ENCODE measurements around the gene KRTAP2-1. TPM values are rescaled to one million over a fixed set of nuclear protein-coding genes. Genes with fewer than 3 reads are reported as not detected.

The KRTAP2-1 gene
- total RNA-seq, 1 experiment from 2014 or later, result not detected

DNA sequence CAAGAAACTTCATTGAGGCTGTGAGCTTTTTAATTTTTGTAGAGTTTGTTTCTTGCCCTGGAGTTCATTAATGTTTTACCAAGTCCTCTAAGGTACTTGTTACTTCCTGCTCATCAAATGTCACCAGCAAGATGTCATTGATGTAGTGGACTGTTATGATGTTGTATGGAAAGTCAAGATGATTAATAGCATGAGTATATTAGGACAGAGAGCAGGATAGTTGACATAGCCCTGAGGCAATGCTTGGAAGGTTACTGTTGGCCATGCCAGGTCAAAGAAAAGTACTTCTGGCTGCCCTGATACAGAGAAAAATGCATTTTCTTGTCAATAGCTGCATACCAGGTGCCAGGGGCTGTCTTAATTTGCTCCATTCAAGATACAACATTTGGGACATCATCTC, 26.8 kb downstream of the KRTAP2-1 start:
- Histone ChIP-seq H3K9ac (ENCODE audit: low read length) (no peak overlapping the region), H3K27me3 (ENCODE audit: insufficient read depth, low read length) (no peaks in the 10 kb centered on the region), H2AFZ (ENCODE audit: low read depth, low read length, poor library complexity, severe bottlenecking) (no peak overlapping the region), H3K4me1 (ENCODE audit: control insufficient read depth in 1 of 2, insufficient read depth in 2 of 2, low read length in 2 of 2) (no peaks in the 10 kb centered on the region), H3K9me2 (ENCODE audit: insufficient read depth) (no peaks in the 10 kb centered on the region), H3K9me3 (ENCODE audit: control insufficient read depth in 1 of 2, insufficient read depth in 1 of 2, low read depth in 1 of 2, low read length in 2 of 2) (peaks cover 0 to 9% of the 10 kb centered on the region in 2 experiments; a peak in 1 of 4 replicates), H3K4me3 (replicated peaks in 1 of 2; ENCODE audit: low read depth in 1 of 2, low read length in 2 of 2) (no peak overlapping the region), H3K27ac (ENCODE audit: low read depth, low read length) (no peak overlapping the region), H4K20me1 (ENCODE audit: insufficient read depth) (no peaks in the 10 kb centered on the region), H3K4me2 (ENCODE audit: low read length) (no peak overlapping the region), H3K36me3 (ENCODE audit: control insufficient read depth in 1 of 2, insufficient read depth in 2 of 2, low read length in 2 of 2) (no peaks in the 10 kb centered on the region; a peak in 1 of 4 replicates), H3K79me2 (ENCODE audit: insufficient read depth, low read length) (no peaks in the 10 kb centered on the region)
- ChIA-PET POLR2A (no interaction called here), CTCF (no interaction called here), RAD21 (ENCODE audit: low non-redundant PET in 1 of 2, low total read pairs in 2 of 2, uncharacterized antibody in 2 of 2, unreplicated experiment in 2 of 2) (no interaction called here)
- ATAC-seq (no peak), DNase-seq (ENCODE audit: low read depth, low spot score) (no peak)
- TF ChIP-seq ZNF274 (IDR thresholded peaks at IDR 0.05; ENCODE audit: low read depth, low read length) (no peak), TCF7L2 (IDR thresholded peaks at IDR 0.05; ENCODE audit: borderline replicate concordance, extremely low read depth, insufficient read depth, insufficient read length) (no peak), MAX (IDR thresholded peaks at IDR 0.05) (no peak), JUND (IDR thresholded peaks at IDR 0.05) (no peak), SIN3A (IDR thresholded peaks at IDR 0.05; ENCODE audit: low read depth) (no peak), YY1 (IDR thresholded peaks at IDR 0.05; ENCODE audit: extremely low read depth, insufficient replicate concordance, low read depth, low read length) (no peak), EGR1 (IDR thresholded peaks at IDR 0.05; ENCODE audit: low read depth) (no peak), EZH2phosphoT487 (IDR thresholded peaks at IDR 0.05; ENCODE audit: borderline replicate concordance) (no peak), CBX3 (IDR thresholded peaks at IDR 0.05; ENCODE audit: low read depth) (no peak), POLR2AphosphoS5 (IDR thresholded peaks at IDR 0.05; ENCODE audit: low read depth, low read length) (no peak), SRF (IDR thresholded peaks at IDR 0.05; ENCODE audit: low read depth) (no peak), REST (IDR thresholded peaks at IDR 0.05; ENCODE audit: low read depth) (no peak), ELF1 (IDR thresholded peaks at IDR 0.05; ENCODE audit: borderline replicate concordance, low read depth) (no peak), EZH2 (IDR thresholded peaks at IDR 0.05) (no peak), FOSL1 (IDR thresholded peaks at IDR 0.05; ENCODE audit: low read depth) (no peak), ATF3 (IDR thresholded peaks at IDR 0.05) (no peak), ZFX (IDR thresholded peaks at IDR 0.05) (no peak)
- TF ChIP-seq, protein P1, sequence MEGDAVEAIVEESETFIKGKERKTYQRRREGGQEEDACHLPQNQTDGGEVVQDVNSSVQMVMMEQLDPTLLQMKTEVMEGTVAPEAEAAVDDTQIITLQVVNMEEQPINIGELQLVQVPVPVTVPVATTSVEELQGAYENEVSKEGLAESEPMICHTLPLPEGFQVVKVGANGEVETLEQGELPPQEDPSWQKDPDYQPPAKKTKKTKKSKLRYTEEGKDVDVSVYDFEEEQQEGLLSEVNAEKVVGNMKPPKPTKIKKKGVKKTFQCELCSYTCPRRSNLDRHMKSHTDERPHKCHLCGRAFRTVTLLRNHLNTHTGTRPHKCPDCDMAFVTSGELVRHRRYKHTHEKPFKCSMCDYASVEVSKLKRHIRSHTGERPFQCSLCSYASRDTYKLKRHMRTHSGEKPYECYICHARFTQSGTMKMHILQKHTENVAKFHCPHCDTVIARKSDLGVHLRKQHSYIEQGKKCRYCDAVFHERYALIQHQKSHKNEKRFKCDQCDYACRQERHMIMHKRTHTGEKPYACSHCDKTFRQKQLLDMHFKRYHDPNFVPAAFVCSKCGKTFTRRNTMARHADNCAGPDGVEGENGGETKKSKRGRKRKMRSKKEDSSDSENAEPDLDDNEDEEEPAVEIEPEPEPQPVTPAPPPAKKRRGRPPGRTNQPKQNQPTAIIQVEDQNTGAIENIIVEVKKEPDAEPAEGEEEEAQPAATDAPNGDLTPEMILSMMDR (IDR thresholded peaks at IDR 0.05 in 2 of 3, conservative IDR thresholded peaks at IDR 0.05 in 1 of 3; ENCODE audit: borderline replicate concordance in 1 of 3, insufficient read depth in 1 of 3, low read depth in 2 of 3, low read length in 2 of 3), result no peak
- TF ChIP-seq, protein P2, sequence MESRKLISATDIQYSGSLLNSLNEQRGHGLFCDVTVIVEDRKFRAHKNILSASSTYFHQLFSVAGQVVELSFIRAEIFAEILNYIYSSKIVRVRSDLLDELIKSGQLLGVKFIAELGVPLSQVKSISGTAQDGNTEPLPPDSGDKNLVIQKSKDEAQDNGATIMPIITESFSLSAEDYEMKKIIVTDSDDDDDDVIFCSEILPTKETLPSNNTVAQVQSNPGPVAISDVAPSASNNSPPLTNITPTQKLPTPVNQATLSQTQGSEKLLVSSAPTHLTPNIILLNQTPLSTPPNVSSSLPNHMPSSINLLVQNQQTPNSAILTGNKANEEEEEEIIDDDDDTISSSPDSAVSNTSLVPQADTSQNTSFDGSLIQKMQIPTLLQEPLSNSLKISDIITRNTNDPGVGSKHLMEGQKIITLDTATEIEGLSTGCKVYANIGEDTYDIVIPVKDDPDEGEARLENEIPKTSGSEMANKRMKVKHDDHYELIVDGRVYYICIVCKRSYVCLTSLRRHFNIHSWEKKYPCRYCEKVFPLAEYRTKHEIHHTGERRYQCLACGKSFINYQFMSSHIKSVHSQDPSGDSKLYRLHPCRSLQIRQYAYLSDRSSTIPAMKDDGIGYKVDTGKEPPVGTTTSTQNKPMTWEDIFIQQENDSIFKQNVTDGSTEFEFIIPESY (IDR thresholded peaks at IDR 0.05; ENCODE audit: extremely low read depth, insufficient replicate concordance, low read length), result no peak
- intact Hi-C loops (cut with micrococcal nuclease), result no loop called here
- BruUV-seq (replicated peaks), result no TSS peak

Data from HCT116 (cell line).